ENCODE data around the gene DYNAP.

DNA sequence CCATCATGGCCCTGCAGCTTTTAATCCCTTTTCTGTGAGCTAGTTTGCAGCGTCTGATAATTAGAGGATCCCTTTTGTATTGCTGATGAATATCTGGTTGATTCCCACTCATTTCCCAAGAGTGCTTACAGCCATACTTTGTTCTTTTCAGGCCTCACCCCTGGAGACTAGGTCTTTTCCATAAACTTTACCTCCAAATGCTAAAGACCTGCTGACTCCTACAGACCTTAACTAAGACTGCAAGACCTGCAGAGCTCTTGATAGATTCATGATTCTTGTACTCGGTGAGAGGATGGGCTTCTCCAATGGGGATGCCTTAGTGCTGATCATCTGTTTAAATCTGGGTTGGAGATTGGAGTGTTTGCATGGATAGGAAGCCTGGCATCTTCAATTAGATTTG, 33.1 kb upstream of the DYNAP start:
- TF ChIP-seq, protein P1, sequence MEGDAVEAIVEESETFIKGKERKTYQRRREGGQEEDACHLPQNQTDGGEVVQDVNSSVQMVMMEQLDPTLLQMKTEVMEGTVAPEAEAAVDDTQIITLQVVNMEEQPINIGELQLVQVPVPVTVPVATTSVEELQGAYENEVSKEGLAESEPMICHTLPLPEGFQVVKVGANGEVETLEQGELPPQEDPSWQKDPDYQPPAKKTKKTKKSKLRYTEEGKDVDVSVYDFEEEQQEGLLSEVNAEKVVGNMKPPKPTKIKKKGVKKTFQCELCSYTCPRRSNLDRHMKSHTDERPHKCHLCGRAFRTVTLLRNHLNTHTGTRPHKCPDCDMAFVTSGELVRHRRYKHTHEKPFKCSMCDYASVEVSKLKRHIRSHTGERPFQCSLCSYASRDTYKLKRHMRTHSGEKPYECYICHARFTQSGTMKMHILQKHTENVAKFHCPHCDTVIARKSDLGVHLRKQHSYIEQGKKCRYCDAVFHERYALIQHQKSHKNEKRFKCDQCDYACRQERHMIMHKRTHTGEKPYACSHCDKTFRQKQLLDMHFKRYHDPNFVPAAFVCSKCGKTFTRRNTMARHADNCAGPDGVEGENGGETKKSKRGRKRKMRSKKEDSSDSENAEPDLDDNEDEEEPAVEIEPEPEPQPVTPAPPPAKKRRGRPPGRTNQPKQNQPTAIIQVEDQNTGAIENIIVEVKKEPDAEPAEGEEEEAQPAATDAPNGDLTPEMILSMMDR (IDR thresholded peaks at IDR 0.05 in 8 of 11, conservative IDR thresholded peaks at IDR 0.05 in 3 of 11): no peak
- no peak for TF ChIP-seq POLR2AphosphoS5 (IDR thresholded peaks at IDR 0.05)
